NCI-H1417 treated with DMSO at 0.1 percent for 48 hours (cell line): ENCODE data around the gene SH3GL3.

ENCODE experiments used
- DNase-seq: peaks from one replicate; lab custom pipeline; 2025; lab: John Stamatoyannopoulos, UW

SH3GL3 gene

DNA sequence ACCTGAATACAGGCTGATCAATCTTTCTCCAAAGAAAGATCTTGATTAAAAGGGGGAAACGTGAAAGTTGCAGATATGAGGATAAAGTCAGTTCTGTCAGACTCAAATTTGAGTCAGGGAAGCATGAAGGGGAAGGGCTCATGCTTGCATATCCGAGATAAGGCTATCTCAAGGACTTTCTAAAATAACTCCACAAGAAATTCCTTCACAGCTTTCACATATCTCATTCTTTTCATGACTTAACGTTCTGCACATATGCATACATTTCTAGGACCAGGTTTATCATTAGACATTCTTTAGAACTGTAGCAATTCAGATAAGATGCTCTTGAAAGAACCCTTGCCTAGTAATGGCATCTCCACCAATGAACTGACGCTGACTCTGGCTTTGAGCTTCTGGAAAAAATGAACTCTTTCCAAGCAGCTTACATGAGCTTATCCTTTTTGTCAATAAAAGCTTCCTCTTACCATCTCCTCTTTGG, 15.9 kb downstream of the SH3GL3 start:
- no peak for DNase-seq

DNA sequence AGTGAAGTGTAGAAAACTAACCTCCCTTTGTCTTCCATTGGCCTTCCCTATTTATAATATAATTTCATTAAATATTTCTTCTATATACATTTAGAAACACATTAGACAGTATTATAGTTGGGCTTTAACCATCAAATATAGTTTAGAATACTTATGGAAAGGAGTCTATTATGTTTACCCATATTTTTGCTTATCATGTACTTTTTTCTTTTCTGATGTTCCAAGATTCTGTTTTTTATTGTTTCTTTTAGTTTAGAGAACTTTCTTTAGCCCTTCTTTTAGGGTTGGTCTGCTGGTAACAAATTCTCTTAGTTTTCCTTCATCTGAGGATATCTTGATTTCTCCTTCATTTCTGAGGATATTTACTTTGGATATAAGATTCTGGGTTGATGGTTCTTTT, 23.7 kb downstream of the SH3GL3 start:
- no peak for DNase-seq

DNA sequence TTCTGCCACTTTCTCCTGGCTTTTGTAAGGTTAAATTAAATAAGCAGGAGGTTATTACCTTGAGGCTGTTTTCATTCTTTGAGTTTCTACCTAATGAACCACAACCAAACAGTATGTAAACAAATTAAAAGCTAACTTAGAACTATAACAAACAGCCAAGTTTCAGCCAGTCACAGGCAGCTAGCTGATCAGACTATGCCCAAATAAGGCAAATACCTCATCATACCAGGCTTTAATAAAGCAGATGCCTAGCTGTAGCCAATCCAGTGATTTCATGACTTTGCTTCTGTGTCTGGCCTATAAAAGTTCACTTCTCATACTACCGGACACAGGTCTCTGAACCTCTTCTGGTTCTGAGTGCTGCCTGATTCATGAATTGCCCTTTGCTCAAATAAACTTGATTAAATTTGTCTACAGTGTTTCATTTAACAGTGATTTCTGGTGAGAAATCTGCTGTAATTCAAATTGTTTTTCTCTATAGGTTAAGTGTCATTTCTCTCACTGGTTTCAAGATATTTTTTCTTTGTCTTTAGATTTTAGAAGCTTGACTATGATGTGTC, 24.2 kb downstream of the SH3GL3 start:
- no peak for DNase-seq

DNA sequence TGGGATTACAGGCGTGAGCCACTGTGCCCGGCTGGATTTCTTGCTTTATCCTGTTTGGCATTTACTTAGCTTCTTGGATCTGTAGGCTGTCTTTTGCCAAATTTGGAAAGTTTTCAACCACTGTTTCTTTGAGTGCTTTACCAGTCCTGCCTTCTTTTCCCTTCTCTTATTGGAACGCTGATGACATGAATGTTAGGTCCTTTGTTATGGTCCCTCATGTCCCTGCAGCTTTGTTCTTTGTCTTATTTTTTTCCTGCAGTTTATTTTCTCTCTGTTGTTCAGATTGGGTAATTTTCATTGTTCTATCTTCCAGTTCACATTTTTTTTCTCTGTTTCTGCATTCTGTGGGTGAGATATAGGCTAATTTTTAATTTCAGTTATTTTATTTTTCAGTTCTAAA, 25.0 kb downstream of the SH3GL3 start:
- no peak for DNase-seq

DNA sequence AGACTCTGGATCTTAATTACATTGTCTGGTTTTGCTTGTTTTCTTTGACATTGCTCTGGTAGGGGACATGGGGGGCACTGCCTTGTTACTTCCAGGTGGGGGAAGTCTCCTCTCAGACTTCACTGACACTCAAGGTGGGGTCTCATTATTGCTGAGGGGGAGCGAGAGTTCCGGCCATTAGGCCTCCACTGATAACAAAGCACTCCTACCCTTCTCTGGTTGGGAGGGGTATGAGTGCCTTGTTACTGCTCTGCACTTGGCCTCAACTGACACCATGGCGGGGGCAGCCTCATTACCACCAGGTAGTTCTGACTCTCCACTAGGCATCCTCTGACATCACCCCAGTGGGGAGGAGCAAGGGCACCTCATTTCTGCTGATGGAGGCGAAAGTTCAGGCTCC, 25.7 kb downstream of the SH3GL3 start:
- DNase-seq: no peak

DNA sequence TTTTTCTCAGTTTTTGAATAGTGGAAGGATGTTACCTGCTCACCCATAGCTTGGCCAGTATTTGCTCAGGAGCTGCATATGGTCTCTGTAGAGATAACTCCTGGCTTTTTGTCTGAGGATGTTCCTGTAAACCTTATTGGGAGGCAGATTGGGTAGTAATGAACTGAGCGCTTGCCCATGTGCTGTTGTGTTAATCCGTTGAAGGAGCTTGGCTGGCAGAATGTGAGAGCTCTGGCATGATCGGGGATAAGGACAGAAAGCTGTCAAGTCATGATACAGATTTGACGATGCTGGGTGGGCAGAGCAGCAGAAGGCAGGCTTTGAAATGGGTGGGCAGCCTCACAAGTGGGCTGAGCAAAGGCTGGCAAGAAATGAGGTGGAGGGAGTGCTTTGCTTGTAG, 27.4 kb downstream of the SH3GL3 start:
- DNase-seq: no peak

DNA sequence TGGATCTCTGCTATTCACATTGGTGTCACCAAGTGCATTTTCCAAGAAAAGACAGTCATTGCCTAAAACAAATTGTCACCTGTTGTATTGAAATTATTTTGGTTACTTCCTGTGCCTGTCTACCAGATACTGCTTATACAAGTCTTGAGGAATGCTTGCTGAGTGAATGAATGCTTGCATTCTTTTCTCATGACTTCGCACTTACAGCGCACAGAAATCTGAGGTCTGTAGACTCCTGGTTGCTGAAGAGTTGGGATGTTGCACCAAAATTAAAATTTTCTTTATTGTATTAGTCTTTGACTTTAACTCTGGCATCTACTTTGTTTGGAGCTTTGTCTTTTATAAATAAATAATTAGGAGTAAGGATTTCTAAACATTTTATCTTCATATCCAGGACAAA, 28.4 kb downstream of the SH3GL3 start:
- no peak for DNase-seq

DNA sequence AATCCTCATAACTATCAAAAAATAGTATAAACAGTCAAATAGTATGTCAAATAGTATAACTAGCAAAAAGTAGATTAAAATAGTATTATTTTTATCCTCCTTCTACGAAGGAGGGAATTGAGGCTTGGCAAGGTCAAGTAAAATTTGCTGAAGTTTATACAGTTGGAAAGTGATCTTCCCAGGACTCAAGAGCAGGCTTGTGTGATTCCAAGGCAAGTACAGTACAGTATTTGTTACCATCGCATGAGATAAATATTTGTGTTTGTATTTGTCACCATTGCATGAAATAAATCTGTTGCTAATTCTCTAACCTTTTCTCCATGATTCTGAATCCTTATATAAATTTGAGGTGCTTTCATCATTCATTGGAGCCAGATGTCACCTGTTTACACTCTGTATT, 28.9 kb downstream of the SH3GL3 start:
- no peak for DNase-seq

DNA sequence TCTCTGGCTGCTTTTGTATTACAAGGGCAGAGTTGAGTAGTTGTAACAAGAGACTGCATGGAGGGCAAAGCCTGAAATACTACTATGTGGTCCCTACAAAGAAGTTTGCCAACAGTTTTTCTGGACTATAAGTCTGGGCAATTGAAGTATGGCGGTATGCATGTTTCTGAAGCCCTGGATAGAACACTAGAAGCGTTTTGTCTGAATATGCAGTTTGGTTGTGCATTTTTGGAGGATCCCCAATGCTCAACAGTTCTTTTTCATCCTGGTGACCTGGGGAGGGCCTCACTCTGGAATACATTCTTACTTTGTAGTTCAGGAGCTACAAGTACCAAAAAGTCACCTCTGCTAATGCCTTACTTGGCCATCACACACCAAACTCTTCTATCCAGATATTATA, 29.6 kb downstream of the SH3GL3 start:
- DNase-seq: no peak

DNA sequence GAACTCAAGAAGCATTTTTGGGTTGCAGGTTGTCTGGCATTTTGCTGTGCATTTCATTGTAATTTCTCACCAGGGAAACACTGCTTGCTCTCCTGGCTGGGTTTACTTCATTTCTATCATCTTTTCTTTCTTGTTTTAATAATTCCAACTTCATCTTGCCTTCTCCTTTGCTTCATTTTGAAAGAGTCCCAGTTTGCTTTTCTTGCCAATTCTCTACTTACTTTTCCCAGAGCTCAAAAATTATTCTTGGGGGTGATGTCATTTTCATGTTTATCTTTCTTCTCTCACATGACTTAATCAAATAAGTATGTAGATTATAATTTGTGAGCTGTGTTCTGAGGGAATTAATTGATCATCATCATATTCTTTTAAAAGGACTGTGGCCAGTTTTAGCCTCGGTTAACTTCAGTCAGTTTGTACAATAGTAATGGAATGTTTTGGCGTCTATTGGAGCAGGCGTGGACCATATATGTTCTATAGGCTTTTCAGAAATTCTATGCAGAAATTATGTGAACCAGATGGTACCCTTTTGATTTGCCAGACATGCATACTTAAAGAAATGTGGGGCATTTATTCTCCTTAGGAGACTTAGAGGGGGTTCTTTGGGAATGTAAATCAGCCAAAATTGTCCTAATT, 30.1 kb downstream of the SH3GL3 start:
- DNase-seq: no peak

DNA sequence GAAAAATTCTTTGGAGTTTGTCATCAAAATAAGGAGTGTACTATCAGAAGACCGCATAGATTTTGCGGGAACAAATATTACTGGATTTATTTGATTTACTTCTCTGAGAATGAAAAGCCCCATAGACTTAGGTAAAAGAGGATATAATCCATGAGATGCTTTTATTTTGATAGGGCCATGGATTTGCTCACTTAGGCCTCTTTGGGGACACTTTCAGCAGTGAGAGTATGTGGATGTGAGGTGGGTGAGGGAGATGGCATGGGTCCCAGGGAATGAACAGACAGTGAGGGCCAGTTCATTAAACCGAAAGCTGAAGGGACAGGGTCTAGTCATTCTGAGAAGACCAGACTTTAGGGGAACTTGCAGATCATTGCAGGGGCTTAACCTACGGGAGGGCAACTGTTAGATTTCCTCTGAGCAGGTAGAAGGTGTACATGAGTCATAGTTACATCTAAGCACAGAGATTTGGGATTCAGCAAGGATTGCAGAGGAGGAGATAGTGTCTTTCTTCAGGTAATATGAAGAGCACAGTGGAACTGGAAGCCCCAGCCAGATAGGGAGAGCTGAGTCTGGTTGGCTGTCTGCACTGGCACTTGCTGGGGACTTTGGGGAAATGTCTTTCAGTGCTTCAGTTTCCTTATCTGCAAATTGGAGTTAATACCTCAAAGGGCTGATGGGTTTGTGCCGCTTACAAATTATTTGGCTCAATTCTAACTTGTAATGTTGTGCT, 30.8 kb downstream of the SH3GL3 start:
- no peak for DNase-seq

DNA sequence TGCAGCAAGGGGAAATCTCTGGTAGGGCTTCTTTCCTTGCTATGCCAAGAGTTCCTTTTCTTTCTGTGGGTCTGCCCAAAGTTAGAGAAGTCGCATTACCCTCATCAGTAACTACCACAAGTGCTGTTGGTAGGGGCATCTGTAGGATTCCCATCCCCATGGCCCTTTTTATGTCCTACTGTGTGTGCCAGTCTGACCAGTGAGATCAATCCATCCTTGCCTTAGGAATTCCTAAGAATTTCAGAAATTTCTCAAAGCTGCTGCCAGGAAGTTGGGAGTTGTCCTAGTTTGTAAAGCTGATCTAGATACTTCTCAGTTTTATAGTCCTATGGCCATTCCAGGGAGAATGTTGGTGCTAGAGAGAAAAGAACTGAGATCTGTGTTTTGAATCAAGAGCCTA, 36.5 kb downstream of the SH3GL3 start:
- no peak for DNase-seq

DNA sequence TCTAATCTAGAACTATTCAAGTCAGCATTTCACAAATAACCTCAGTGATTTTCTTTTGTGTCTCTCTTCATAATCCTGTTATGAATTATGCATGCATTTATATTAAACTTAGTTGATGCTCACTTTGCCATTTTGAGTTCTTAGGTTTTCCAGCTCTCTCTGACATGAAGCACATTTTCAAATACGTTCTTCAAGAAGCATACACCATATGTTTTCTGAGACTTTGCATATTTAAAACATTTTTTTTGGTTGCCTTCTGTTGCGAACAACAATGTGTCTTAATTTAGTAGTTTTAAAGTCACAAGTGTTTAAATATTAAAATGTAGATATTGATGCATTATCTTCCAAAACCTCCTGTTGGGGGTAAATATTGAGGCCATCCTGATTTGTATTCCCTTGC, 37.5 kb downstream of the SH3GL3 start:
- DNase-seq: no peak

DNA sequence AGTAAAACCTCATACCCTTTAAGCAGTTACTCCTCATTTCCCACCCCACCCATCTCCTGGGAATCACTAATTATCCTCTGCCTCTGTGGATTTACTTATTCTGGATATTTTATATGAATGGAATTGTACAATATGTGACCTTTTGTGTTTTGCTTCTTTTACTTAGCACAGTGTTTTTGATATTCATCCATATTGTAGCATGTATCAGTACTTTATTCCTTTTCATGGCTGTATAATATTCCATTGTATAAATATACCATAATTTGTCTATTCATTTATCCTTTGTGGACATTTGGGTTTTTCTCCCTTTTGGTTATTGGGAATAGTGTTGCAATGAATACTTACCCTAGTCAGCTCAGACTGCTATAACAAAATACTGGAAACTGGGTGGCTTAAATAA, 39.2 kb downstream of the SH3GL3 start:
- no peak for DNase-seq

DNA sequence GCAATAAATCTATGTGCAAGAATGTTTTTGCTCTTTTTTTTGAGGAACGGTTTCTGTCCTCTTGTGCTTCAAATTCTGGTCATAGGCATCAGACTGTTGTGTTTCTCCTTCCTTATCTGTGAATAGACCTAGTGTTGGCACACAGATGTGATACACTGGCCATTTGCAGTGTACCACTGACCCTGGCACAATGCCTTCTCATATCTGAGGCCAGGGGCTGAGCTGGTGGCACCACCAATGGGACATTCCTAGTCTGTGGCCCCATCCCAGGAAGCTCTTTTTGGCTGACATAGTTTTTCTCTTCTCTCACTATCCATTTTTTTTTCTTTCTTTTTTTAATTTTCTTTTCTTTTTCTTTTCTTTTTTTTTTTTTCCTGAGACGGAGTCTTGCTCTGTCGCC, 40.4 kb downstream of the SH3GL3 start:
- DNase-seq: no peak

DNA sequence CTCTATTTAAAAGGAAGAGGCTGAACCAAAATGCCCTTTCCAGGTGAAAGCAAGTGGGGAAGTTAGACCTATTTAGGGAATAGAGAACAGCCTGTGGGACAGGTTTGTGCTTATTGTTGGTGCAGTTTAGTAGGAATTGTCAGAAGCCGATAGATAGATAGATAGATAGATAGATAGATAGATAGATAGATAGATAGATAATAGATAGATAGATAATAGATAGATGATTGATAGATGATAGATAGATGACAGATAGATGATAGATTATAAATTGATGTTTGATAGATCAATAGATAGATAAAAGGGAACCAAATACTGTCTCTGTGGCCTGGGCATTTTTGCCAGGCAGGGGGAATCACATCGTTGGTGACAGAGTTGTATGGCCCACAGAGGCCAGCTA, 42.5 kb downstream of the SH3GL3 start:
- DNase-seq: no peak

DNA sequence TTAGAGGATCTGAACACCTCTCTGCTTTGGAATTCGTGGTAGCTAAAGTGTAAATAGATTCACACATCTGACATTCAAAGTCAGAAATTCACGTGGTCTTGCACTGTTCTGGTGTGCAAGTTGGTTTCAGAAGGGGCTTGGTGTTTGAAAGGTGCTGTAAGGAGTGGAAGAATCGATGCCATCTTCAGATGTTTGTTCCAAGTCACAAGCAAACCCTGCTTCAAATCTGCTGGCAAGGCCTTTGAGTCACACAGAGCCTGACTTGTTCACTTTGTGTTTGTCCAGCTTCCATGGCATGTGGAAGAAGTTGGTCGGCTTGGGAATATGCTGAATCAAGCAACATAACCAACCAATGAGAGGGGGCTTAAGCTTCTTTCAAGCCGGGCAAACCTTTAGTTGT, 44.3 kb downstream of the SH3GL3 start:
- DNase-seq: no peak

DNA sequence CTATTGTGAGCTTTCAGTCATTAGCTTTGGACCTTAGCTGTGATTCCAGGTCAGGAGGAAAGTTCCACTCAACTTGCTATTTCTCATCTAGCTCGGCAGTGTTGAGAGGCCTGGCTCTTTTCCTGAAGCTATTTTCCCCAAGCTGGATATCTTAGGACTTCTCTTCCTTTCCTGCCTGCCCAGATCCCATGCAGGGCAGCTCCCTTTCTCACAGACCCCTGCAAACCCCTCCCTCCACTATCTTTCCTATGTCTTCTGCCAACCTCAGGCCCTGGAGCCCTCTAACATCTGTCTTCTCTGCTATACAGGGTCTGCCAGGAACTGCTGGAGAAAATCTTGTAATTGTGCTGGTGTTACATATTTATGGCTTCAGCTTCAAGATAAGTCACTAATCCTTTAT, 49.6 kb downstream of the SH3GL3 start:
- DNase-seq: no peak

DNA sequence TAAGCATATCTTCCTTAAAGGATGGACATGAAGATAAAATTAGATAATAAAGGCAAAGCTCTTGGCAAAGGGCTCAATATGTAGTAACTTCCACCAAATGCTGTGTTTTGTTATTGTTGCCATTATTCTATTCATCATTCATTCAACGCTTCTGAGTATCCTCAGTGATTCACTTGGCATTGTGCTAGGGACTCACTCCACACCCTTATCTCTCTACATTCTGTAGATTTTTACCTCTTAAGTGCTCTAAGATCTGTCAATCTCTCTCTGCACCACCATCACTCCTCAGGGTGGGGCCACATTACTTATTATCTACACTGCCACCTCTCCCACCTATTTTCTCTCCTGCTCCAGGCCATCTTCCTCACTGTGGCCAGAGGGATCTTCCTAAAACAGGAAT, 51.2 kb downstream of the SH3GL3 start:
- no peak for DNase-seq

DNA sequence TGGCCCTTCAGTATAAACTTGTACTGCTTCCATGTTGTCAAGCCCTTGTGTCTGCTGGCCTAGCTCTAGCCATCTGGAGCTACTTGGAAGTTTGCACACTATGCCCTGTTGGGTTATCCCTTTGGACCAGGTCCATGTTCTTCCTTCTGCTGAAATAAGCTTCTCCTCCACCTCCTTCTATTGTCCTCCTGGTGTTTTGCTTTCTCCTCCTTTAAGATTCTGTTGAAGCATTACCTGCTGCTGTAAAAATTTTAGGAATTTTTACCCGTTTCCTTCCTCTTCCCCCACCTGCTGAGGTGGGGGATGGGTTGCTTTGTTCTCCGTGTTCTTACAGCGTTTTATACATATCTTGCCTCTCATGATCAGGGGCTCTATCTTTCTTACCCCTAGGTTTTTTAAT, 51.7 kb downstream of the SH3GL3 start:
- no peak for DNase-seq

DNA sequence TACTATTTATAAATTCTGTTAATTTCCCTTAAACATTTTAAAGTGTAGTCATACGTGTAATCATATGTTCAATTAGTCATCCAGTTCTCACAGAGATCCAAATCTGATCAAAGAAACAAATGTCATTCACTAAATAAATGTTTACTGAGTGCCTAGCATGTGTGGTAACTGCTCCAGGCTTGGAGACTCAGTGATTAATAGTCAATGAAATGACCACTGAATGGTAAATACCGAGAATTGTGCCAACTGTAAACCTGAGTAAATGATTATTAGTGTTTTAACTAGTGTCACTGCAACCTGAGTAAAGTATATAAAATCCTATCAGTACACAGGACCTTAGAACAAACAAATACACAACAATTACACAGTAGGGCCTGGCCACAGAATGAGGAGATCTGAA, 52.3 kb downstream of the SH3GL3 start:
- no peak for DNase-seq

DNA sequence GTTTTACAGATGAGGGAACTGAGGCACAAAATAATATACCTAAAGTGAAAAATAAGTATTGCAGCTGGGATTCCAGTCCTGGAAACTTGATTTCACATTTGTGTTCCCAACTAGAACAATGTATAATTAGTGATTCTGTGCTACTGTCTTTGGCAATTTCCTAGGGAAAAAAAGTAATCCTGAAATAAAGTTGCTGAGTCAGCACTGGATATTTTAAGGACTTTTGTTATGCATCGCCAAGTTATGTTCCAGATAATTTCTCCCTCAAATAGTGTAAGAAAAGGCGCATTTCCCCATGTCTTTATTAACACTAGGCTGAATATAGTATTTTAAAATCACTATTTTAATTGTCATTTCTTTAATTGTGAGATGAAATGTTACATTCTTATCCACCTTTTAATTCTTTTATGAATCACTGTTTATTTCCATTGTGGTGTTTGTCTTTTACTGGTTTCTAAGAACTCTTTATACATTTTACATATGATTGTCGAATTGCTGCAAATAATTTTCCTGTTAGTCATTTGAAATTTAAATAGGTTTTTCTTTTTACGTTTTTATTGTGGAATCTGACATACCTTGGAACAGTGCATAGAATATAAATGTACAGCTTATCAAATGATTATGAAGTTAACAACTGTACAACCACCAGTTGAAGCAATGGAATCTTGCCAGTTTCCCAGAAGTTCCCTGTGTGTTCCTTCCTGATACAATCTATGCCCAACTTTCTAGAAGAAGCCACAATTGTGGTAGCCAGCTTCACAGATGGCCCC, 56.6 kb downstream of the SH3GL3 start:
- DNase-seq: no peak

DNA sequence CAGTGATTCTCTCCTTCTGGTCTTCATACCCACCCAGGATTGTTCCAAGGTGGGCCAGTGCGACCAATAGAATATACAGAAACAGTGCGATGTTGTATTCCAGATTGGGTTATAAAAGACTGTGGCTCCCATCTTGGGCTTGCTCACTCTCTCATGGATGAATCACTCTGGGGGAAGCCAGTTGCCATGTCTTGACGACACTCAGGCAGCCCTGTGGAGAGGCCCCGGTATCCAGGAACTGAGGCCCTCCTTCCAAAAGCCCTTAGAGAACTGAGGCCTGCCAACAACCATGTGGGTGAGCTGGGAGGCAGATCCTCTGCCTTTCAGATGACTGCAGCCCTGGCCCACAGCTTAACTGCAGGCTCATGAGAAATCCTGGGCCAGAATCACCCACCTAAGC, 57.2 kb downstream of the SH3GL3 start:
- no peak for DNase-seq
